MM.1S (cell line): ENCODE data around the gene MTHFD1L.

Experiments
- DNase-seq: peaks from one replicate; pipeline ENCODE4 v3.0.0-alpha.2; 2015
- H2AFZ ChIP-seq: fragments of 300-600 bp; sonication (generic); 2 replicates; pipeline ENCODE4 v1.6.0; 2016; ENCODE audit warnings: antibody characterized with exemption, low read length
- H3F3A ChIP-seq: fragments of 300-600 bp; sonication (generic); 2 replicates; pipeline ENCODE4 v1.6.1; 2016; ENCODE audit warnings: mild to moderate bottlenecking, antibody characterized with exemption, low read length, moderate library complexity, mixed read lengths; ENCODE audit not compliant: insufficient read depth
- H3K27ac ChIP-seq: fragments of 300-600 bp; sonication (generic); 2 replicates; pipeline ENCODE4 v1.5.1; 2016; ENCODE audit warnings: mild to moderate bottlenecking, low read length
- H3K27me3 ChIP-seq: fragments of 300-600 bp; sonication (generic); replicated peaks from 2 replicates; pipeline ENCODE4 v1.6.0; 2016; ENCODE audit warnings: low read length; ENCODE audit not compliant: insufficient read depth
- H3K36me3 ChIP-seq: fragments of 300-600 bp; sonication (generic); replicated peaks from 2 replicates; pipeline ENCODE4 v1.6.1; 2016; ENCODE audit warnings: mild to moderate bottlenecking, low read length, mixed read lengths; ENCODE audit not compliant: insufficient read depth
- H3K4me1 ChIP-seq: fragments of 300-600 bp; sonication (generic); 2 replicates; pipeline ENCODE4 v1.6.1; 2016; ENCODE audit warnings: low read length, mixed read lengths
- H3K4me2 ChIP-seq: fragments of 300-600 bp; sonication (generic); 2 replicates; pipeline ENCODE4 v1.6.0; 2016; ENCODE audit warnings: low read depth, low read length
- H3K4me3 ChIP-seq: fragments of 300-600 bp; sonication (generic); 2 replicates; pipeline ENCODE4 v1.5.1; 2016; ENCODE audit warnings: low read length, mixed read lengths
- H3K79me2 ChIP-seq: fragments of 300-600 bp; sonication (generic); 2 replicates; pipeline ENCODE4 v1.6.1; 2016; ENCODE audit warnings: mixed run types, low read length, mixed read lengths
- H3K9ac ChIP-seq: fragments of 300-600 bp; sonication (generic); 2 replicates; pipeline ENCODE4 v1.6.1; 2016; ENCODE audit warnings: low read length, mixed read lengths
- H3K9me2 ChIP-seq: fragments of 300-600 bp; sonication (generic); replicated peaks from 2 replicates; pipeline ENCODE4 v1.6.1; 2016; ENCODE audit warnings: mild to moderate bottlenecking, low read length, mixed read lengths; ENCODE audit not compliant: insufficient read depth
- H3K9me3 ChIP-seq: fragments of 300-600 bp; sonication (generic); replicated peaks from 2 replicates; pipeline ENCODE4 v1.6.1; 2016; ENCODE audit warnings: mild to moderate bottlenecking, low read length, mixed read lengths; ENCODE audit not compliant: insufficient read depth
- H4K20me1 ChIP-seq: fragments of 300-600 bp; sonication (generic); 2 replicates; pipeline ENCODE4 v1.6.1; 2016; ENCODE audit warnings: mild to moderate bottlenecking, low read length, moderate library complexity, mixed read lengths; ENCODE audit not compliant: insufficient read depth
- EZH2 ChIP-seq: fragments of 300-600 bp; sonication (generic); optimal IDR thresholded peaks from 2 replicates; pipeline ENCODE3; 2017; ENCODE audit warnings: low read depth, mild to moderate bottlenecking, antibody characterized with exemption, low read length, mixed read lengths
- EZH2phosphoT487 ChIP-seq: fragments of 300-600 bp; sonication (generic); IDR thresholded peaks from 2 replicates; pipeline ENCODE4 v1.6.1; 2018; ENCODE audit warnings: antibody characterized with exemption, low read length
- TF ChIP-seq, protein P1 (sequence below): fragments of 300-600 bp; sonication (generic); IDR thresholded peaks from 2 replicates; pipeline ENCODE4 v1.5.1; 2016; ENCODE audit warnings: antibody characterized with exemption, low read length, mixed read lengths

MTHFD1L gene

DNA sequence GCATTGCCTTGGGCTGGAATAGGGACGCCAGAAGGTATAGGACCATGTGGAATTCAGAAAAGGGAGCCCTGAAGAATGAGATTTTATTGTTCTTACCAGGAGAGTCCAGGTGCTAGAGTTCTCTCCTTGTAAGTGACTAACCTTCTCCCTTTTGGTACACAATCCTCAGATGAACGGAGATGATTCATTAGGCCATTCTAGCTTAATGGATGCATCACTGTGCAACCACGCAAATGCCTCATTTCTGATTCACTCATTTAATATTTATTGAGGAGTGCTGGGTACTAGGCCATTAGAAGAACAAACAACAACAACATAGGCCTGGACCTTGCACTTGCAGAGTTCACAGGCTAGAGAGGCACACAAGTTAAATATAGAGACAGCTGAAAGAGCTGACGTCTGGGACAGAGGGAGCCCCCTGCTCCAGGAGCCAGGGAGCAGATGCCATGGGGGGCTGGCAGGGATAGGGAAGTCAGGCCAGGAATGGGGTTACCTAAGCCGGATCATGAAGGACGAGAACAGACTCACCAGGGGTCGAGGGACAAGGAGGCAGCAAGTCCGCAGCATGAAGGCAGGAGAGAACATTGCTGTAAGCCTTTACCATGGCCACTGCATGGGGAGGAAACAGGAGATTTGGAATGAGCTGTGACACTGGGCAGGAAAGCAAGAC, 194.7 kb downstream of the MTHFD1L start:
- H3F3A ChIP-seq, result no peaks in the 10 kb centered on the region
- no peaks in the 10 kb centered on the region for H4K20me1 ChIP-seq
- no peaks in the 10 kb centered on the region for H3K79me2 ChIP-seq
- H3K4me2 ChIP-seq, result no peak overlapping the region
- no peaks in the 10 kb centered on the region for H3K27me3 ChIP-seq
- H3K36me3 ChIP-seq, result no peaks in the 10 kb centered on the region
- no peak for DNase-seq
- TF ChIP-seq EZH2phosphoT487 (no peak), EZH2 (no peak)
- TF ChIP-seq, protein P1, sequence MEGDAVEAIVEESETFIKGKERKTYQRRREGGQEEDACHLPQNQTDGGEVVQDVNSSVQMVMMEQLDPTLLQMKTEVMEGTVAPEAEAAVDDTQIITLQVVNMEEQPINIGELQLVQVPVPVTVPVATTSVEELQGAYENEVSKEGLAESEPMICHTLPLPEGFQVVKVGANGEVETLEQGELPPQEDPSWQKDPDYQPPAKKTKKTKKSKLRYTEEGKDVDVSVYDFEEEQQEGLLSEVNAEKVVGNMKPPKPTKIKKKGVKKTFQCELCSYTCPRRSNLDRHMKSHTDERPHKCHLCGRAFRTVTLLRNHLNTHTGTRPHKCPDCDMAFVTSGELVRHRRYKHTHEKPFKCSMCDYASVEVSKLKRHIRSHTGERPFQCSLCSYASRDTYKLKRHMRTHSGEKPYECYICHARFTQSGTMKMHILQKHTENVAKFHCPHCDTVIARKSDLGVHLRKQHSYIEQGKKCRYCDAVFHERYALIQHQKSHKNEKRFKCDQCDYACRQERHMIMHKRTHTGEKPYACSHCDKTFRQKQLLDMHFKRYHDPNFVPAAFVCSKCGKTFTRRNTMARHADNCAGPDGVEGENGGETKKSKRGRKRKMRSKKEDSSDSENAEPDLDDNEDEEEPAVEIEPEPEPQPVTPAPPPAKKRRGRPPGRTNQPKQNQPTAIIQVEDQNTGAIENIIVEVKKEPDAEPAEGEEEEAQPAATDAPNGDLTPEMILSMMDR, result no peak
- H2AFZ ChIP-seq, result no peak overlapping the region
- no peak overlapping the region for H3K27ac ChIP-seq
- H3K4me1 ChIP-seq, result no peaks in the 10 kb centered on the region
- no peaks in the 10 kb centered on the region for H3K9me2 ChIP-seq
- no peak overlapping the region for H3K9ac ChIP-seq
- H3K9me3 ChIP-seq, result no peaks in the 10 kb centered on the region
- no peak overlapping the region for H3K4me3 ChIP-seq

DNA sequence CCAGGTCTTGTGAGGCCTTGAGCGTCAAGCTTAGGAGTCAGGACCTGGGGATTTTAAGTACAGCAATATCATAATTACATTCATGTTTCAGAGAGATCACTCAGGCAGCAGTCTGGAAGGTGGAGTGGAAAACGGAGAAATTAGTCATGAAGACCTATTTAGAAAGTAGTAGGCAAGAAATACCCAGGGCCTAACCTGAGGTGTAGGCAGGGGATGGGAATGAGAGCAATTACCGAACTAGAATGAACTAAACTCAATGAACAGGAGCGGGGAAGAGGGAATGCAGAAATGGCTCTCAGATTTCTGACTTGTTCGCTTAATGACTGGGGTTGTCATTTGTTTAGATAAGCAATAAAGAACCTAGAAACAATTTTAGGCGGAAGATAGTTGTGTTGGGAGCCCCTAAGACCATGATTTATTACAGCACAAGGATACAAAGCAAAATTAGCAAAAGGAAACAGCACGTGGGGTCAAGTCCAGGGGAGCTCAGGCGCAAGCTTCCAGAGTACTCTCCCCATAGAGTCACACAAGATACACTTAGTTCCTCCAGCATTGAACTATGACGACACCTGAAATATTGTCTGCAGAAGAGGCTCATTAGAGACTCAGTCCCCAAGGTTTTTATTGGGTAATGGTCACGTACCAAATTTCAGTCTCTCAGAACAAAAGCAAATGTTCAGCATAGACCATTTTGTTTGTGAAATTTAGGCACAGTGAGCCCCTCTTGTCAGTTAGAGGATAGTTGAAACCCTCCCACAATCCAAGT, 195.4 kb downstream of the MTHFD1L start:
- no peak overlapping the region for H3K9ac ChIP-seq
- H3K4me2 ChIP-seq, result no peak overlapping the region
- no peaks in the 10 kb centered on the region for H3K4me1 ChIP-seq
- no peaks in the 10 kb centered on the region for H3K27me3 ChIP-seq
- H3K36me3 ChIP-seq, result no peaks in the 10 kb centered on the region
- no peaks in the 10 kb centered on the region for H4K20me1 ChIP-seq
- no peaks in the 10 kb centered on the region for H3K9me2 ChIP-seq
- no peak for DNase-seq
- no peak overlapping the region for H3K27ac ChIP-seq
- H3F3A ChIP-seq, result no peaks in the 10 kb centered on the region
- H3K4me3 ChIP-seq, result no peak overlapping the region
- no peaks in the 10 kb centered on the region for H3K9me3 ChIP-seq
- H2AFZ ChIP-seq, result no peak overlapping the region
- TF ChIP-seq EZH2, result no peak
- TF ChIP-seq EZH2phosphoT487, result no peak
- TF ChIP-seq, protein P1, result no peak
- H3K79me2 ChIP-seq, result no peaks in the 10 kb centered on the region

DNA sequence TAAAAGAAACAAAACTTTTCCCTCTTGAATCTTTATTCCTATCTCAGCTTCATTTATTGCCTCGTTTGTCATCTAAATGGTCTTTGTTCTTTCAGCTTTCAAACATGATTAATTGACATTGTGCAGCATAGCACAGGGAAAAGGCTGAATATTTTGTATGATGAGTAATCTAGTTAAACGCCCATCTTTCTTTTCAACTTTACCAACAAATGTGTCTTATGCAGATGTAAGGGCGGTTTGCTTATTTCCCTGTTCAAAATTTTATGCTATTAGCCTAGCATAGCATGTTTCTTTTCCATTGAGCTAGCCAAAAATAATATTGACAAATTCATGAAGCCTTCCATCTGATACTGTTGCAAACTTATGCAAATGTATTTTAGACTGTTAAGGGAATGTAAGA, 197.8 kb downstream of the MTHFD1L start:
- H3K4me2 ChIP-seq, result no peak overlapping the region
- H2AFZ ChIP-seq, result no peak overlapping the region
- H3K9me3 ChIP-seq, result no peaks in the 10 kb centered on the region
- H3K79me2 ChIP-seq, result no peaks in the 10 kb centered on the region
- H4K20me1 ChIP-seq, result no peaks in the 10 kb centered on the region
- no peaks in the 10 kb centered on the region for H3K9me2 ChIP-seq
- no peak overlapping the region for H3K9ac ChIP-seq
- H3F3A ChIP-seq, result no peaks in the 10 kb centered on the region
- no peaks in the 10 kb centered on the region for H3K36me3 ChIP-seq
- no peaks in the 10 kb centered on the region for H3K27me3 ChIP-seq
- TF ChIP-seq EZH2phosphoT487 (no peak), EZH2 (no peak)
- TF ChIP-seq, protein P1, result no peak
- no peaks in the 10 kb centered on the region for H3K4me1 ChIP-seq
- no peak overlapping the region for H3K4me3 ChIP-seq
- DNase-seq, result no peak
- no peak overlapping the region for H3K27ac ChIP-seq
